ENCODE measurements around the gene GFOD1.
"Not testable (repeated sequence)": the region's sequence is repeated elsewhere in the genome, so short reads cannot be mapped to it uniquely, and the experiment has no call there.

The GFOD1 gene

DNA sequence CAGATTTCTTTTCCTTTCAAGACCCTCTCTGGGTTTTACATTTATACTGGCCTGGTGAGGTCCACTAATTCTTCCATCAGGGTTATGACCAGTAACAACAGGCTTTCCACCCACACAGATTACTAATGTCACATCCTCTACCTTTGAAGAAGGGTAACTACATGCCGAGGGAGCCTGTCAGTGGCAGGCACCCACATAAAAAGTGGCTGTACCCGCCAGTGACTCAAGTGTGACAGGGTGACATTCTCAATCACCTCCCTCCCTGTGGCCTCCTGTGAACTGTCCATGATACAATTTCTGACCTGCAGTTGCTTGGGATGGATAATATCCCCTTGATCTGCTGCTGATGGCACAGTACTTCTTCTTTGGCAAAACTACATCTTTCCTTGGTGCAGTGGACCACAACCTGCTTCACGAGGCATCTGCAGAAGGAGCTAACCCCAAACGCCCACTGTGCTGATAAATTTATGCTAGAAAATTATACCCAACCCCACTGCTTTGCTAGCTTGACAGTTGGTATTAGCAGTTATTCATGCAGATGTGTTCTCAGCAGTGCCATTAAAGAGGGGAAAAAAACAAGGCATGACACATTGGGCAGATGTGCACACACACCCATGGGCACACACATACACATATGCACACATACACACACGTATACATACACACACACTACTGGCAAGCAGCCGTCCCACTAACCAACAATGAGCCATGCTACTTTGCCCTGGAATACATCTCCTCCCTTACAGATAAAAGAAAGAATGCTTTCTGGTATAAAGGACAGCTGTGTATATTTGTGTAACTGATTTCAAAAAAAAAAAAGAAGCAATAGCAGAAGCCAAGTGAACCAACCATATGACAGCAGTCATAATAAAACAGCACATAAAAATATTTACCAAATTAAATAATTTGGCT lies 20.8 kb downstream of the GFOD1 start:
- in situ Hi-C loops (cut with MboI; ENCODE audit: low sequenced_read_pairs) = no loop called here

DNA sequence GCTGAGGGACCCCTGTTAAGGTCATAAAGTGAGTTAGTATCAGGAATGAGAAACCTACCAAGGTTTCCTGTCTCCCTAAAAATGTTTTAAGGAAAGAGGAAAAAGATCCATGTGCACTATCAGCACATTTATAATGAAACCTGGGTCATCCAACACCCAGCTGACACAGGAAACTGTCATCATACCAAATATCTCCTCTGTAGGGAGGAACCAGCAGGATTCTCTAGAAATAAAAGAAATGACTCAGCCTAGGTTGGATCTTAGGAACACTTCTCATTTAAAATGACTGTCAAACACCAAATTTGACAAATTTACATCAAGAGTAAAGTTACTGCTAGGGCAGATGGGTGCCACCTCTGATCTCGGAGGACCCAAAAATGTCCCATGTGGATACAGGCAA lies 21.7 kb downstream of the GFOD1 start:
- in situ Hi-C loops (cut with MboI; ENCODE audit: low sequenced_read_pairs) = no loop called here

DNA sequence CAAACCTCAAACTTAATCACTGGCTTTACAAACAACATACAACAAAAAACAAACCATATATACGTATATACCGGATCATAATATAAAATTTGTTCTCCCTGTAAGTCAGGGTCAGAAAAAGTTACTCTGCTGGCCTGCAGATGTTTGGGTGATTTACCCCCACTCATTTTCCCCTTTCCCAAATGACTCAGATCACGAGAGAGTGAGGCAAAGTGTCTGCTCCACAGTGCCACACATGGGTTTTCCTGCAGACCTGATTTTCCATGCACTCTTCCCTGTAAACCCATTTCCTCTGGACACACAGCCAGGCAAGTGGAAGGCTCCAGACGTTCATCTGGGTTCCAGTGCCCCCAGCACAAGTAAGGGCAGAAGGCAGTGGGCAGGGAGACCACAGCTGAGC lies 23.5 kb downstream of the GFOD1 start:
- in situ Hi-C loops (cut with MboI; ENCODE audit: low sequenced_read_pairs) = no loop called here

DNA sequence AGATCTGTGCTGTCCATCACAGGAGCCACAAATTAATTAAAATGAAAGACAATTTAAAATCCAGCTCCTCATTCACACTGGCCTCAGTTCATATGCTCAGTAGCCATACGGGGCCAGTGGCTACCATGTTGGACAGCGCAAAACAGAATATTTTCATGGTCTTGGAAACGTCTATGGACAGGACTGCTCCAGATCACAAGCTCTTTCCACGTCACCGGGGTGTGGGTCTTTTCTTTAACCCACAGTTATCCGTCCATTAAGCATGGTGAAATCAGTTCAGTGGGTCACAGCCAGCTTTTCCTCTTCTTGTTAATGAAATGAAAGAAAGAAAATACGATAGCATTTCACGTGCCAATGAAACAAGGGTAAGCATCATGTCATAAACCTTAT lies 24.1 kb downstream of the GFOD1 start:
- in situ Hi-C loops (cut with MboI; ENCODE audit: low sequenced_read_pairs) = no loop called here

DNA sequence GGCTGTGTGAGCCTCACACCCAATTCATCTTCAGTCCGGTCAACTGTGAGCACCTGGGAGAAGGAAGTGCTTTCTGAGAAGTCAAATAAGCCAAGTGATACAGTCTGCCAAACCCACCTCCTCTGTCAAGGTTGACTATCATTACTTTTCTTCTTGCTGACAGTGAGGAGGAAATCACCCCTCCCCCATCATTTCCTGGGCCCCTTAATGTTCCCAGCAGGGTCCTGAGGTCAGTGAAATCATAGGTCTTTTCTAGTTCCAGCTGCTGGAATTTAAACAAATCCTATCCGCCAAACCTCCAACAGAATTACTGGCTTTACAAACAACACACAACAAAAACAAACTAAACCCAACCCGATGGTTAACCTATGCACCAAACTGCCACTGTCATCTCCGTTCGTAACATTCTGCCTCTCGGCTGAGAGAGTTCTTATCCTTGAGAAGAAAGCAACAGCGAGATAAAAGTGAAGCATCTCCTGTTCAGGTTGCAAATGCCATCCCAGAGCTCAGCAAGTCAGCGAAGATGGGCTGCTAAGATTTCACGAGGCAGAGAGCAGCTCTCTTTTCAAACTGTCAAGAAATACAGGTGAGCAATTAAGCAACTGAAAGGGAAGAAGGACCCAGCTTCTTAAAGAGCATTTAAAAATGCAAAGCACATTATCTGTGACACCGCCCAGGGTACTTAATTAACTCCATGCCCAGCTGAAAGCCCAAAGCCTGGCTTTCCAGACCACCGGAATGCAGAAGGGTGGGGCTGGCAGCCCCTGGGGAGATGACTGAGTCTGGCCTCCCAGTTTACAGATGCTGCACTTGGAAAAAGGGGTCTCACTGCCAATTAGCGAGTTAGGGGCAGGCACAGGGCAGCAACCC lies 24.7 kb downstream of the GFOD1 start:
- in situ Hi-C loops (cut with MboI; ENCODE audit: low sequenced_read_pairs) = no loop called here

DNA sequence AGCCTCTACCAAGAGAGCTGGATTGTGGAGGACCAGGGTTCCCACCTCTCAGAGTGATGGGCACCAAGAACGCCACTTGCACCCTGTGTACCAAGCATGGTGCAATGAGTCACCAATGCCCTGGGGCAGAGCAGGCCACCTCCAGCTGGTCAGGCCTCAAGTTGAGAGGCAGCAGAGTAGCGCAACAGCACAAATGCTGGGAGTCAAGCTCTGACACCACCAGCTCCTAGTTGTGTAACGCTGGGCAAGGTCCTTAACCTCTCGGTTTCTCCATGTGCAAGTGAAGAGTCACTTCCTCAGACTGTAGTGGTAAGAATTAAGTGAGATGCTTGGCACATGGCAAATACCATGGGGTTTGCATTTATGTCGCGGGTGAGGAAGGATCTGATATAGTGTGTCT lies 25.6 kb downstream of the GFOD1 start:
- in situ Hi-C loops (cut with MboI; ENCODE audit: low sequenced_read_pairs) = no loop called here

DNA sequence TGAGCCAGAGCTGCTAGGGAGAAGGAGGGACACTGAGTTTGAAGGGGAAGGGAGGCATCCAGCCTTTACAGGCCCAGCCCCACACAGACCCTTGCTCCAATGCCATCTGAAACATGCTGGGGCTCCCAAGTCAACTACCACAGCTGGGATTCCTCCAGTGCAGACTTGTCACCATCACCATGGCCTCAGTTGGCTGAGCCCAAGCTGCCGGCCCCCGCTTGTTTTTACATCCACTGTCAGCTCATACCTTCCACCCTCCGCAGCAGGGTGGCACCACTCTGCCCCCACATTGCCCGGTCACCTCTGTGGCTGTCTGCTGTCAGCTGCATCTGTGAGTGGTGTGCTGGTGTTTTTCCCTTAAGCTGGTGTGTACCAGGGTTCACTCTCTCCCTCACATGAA lies 26.1 kb downstream of the GFOD1 start:
- in situ Hi-C loops (cut with MboI; ENCODE audit: low sequenced_read_pairs) = no loop called here

DNA sequence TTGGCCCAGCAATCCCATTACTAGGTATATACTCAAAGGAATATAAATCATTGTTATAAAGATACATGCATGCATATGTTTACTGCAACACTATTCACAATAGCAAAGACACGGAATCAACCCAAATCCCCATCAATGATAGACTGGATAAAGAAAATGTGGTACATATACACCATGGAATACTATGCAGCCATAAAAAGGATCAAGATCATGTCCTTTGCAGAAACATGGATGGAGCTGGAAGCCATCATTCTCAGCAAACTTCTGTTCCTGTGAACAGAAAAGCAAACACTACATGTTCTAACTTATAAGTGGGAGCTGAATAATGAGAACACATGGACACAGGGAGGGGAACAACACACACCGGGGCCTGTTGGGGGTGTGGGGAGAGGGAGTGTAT lies 27.1 kb downstream of the GFOD1 start:
- in situ Hi-C loops (cut with MboI; ENCODE audit: low sequenced_read_pairs) = not testable (repeated sequence)

DNA sequence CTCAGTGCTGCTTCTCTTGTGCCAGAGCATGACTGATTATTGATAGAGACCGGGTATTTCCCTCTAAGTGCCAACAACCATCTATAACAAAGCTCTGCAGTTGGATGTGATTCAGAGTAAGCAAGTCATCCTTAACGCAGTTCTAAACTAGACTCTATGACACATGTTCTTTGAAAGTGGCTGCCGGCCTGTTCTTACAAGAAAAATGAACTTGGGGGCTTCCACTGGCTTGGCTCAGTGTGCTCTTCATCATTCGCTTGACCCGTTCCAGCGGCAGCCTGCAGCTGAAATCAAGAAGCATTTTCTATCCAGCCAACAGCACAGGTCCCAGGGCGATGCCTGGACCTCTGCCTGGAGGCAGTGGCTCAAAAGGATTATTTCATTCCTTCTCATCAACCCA lies 29.8 kb downstream of the GFOD1 start:
- in situ Hi-C loops (cut with MboI; ENCODE audit: low sequenced_read_pairs) = no loop called here

DNA sequence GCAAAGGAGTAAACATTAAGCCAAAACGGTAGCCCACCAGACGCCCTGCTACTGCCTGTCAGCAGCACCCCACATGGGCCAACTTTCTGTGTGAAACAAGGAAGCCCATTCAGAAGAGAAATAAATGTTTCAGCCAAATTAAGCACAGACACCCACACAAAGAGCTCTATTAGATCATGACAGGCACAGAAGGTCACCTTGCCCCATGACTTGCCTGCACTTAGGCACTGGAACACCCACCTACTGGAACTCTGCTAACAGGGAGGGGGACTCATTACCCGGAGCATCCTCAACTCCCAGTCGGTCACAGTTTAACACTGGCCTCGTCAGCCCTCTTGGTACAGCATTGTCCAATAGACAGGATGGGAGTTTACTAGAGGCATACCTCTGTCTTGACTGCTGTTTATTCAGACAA lies 31.8 kb downstream of the GFOD1 start:
- in situ Hi-C loops (cut with MboI; ENCODE audit: low sequenced_read_pairs) = no loop called here

DNA sequence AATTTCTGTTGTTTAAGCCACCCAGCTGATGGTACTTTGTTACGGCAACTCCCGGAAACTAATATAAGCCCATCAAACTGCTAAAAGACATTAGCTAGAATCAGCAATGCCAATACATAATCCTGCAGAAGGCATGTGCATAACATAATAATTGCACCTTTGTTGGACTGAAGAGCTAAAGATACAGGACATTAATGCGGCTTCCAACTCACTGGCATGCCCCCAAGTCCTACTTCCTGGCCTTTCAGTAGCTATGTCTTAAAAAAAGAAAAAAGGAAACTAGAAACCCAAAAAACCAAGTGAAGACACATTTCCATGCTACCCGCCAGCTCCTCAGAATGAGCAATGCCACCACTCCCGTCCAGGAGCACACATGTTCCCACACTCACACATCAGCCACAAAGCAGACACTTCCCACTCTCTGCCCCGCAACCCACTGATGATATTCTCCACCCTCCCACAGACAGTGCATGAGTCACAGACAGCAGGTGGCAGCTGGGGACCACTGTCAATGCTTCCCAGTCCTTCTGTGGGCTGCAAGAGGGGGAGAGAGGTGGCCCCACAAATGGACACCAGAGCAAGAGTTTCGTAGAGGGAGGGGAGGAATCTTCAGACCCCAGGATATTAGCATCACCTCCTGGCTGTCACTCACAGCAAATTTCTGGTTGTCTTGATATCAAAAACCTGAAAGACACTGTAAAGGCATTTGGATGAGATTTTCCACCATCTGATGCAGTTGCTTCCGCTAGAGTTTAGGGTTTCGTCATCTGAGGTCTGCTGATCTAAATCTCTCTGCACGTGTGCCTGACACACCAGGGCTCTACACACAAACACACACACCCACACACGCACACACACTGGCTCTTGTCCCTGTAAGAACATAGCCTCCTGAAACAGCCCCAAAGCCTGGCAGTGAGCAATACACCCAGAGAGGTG lies 32.8 kb downstream of the GFOD1 start:
- in situ Hi-C loops (cut with MboI; ENCODE audit: low sequenced_read_pairs) = no loop called here

DNA sequence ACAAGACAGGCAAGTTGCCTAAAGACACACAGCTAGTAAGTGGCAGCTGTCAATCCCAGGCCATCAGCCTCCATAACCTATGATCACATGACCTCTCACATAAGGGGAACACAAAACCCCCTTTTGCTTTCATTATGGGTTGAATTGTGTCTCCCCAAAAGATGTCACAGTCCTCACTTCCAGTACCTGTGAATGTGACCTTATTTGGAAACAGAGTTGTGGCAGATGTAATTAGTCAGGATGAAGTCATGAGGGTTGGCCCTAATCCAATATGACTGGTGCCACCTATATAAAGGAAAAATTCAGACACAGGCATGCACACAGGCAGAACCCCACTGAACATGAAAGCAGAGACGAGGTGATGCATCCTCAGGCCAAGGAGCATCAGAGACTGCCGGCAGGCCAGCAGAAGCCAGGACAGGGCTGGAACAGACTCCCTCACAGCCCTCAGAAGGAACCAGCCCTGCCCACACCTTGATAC lies 33.6 kb downstream of the GFOD1 start:
- in situ Hi-C loops (cut with MboI; ENCODE audit: low sequenced_read_pairs) = no loop called here

DNA sequence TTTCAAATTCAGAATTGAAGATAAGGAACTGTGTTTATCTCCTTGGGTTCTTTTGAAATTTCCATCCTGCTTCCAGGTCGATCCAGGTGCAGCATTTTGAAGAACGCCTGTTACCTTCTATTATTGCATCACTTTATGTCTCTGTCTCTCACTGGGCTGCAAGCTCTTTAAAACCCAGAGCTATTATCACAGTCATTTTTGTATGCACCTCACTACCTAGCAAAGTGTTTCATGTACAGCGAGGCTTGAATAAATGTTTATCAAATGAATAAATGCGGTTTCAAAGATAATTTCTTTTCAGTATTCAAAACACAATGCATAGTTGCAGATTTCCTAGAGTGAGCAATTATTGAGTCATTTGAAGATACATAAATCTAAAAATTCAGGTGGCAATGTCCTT lies 34.2 kb downstream of the GFOD1 start:
- in situ Hi-C loops (cut with MboI; ENCODE audit: low sequenced_read_pairs) = no loop called here

DNA sequence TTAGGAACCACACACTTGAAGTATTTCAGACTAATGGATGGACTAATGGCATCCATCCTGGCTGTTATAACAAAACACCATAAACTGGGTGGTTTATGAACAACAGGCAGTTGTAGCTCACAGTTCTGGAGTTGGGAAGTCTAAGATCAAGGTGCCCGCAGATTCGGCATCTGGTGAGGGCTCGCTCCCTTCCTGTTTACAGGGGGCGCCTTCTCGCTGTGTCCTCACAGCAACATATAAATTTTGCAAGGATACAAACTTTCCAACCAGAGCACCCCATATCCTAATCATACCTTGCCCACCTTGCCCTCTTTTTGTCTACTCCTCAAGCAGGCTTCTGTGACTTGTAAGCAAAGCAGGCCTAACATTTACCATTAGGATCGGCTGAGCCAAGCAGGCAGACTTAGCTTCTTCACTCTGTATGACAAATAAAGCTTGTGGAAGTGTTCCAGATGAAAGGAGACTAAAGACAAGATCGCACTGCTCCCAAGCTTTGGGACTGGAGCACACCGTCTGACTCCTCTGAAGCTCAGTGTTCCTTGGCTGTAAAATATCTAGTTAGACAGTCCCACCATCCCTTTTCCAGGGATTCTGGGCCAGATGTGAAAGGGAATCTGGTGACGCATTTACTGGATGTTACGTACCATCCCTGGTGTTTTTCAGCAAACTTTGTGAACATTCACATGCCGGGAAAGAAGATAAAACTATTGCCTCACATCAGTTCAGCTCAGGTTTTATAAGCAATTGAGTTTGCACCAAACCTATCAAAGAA lies 34.9 kb downstream of the GFOD1 start:
- in situ Hi-C loops (cut with MboI; ENCODE audit: low sequenced_read_pairs) = no loop called here

DNA sequence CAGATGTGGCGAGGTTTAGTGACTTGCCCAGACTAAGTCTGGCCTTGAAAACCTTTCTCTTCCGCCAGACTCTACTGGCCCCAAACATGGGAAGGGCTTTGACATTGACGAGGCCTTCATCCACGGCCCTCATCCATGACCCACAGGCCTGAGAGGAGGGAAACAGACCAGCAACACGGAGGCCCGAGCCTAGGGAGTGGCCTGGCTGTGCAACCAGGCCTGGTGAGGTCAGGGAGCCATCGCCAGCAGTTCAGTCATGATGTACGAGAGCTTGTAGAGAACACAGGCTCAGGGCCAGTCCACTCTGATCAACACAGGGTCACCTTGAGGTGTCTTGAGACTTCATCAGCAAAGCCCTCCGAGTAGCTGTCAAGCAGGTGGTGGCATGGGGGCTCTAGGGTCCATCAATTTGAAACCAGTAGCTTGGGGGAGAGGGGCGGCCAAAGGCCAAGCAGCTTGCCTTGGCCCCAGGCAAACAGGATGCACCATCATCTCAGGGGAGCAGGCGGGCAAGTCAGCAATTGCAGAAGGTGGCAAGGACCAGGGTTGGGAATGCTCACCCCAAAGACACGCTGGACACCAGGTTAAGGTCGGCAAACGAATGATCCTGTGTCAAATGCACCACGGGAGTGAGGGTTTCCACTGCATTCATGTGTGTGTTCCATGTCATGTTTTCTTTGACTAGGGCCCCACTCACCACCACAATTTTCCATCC lies 36.1 kb downstream of the GFOD1 start:
- in situ Hi-C loops (cut with MboI; ENCODE audit: low sequenced_read_pairs) = no loop called here

DNA sequence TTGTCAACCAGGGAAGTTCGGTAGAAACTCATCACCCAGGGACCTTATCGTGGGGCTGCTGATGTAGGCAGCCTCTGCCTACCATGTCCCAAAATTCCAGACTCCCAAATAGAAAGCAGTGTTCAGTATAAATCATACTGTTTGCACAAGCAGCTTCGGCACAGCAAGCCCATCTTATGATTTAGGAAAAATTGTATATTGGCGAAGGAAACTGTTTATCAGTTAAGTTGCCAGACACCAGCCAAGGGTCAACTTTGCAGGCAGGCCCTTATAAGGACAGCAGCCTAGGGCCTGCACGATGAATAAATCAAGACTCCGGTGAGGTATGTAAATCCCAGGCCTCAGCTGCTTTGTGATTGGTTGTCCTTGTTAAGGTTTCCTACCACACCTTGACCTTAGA lies 36.8 kb downstream of the GFOD1 start:
- in situ Hi-C loops (cut with MboI; ENCODE audit: low sequenced_read_pairs) = no loop called here

DNA sequence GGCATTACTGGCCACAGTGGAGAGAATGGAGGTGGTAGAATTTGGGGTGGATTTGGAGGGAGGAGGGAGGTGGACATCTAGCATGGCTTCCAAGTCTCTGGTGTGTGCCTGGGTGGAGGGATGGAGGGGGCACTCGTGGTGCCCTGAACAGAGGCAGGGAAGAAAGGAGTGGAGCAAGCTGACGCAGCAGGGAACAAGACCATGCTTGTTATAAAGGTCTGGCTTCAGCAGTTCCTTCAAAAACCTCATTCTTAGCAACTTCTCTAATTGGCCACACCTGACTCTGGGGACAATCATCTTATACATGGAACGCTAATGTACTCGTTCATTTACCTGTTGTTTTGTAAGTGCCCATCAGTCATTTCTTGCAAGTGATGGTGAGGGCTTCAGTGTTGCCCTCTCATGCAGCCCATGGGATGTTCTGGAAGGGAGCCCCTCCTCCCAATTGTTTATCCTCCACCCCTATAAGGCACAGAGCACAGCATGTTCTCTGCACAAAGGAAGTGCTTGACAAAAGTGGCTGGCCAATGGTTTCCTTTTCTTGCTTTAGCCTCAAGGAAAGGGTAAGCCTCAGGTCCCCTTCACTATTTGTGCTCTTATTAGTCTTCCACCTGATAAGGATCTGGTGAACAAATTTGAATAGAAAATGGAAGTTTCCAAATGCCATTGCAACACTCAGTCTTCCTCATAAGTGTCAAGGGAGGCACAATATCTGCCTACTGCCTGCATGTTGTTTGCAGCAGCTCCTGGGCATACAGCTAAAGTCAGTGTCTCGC lies 39.3 kb downstream of the GFOD1 start:
- in situ Hi-C loops (cut with MboI; ENCODE audit: low sequenced_read_pairs) = no loop called here

DNA sequence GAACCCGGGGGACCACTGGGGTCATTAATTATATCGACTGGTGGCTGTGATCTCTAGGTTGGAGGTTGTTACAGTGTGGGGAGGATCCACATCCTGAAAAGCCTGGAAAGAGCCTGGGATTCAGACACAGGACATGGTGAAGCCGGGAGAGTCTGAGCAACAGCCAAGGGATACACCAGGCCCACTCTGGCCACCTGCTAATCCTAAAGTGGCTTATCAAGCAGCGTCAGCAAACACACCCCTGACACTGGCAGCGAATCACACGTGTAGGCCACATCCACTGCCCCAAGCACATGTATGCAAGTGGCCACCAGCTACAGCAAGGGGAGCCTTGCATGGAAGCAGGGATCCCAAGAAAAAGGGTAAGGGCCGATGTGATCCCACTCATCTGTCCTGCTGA lies 41.0 kb downstream of the GFOD1 start:
- in situ Hi-C loops (cut with MboI; ENCODE audit: low sequenced_read_pairs) = no loop called here

DNA sequence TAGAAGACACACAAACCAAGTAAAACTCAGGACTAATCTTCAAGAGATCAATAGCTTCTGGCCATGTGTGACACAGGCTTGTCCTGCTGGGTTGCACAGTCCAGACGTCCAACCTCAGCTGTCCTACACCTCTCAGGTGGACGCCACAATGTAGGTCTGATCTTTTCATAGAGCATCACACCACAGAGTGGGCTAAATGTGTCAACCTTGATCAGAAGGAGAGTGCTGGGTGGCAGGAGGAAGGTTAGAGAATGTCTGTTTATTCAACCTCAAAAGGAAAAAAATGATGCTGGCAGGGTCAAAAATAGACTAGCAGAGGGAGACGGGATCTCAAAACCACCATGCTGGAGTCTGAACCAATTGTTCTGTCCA lies 41.7 kb downstream of the GFOD1 start:
- in situ Hi-C loops (cut with MboI; ENCODE audit: low sequenced_read_pairs) = no loop called here

Measured in hTERT RPE-1 (cell line).